H1 (cell line): ENCODE results near the gene ATP2A3. TPM values are rescaled to one million over a fixed set of nuclear protein-coding genes. Genes with fewer than 3 reads are reported as not detected.
A peak's percentile ranks its signal among the peaks of the same experiment; 100 is the strongest.

Experiments
- CTCF ChIA-PET: fragments of 300-600 bp; sonication (Branson Sonifier 250); formaldehyde crosslinking; loops from one replicate; lab custom pipeline; 2021; ENCODE audit not compliant: partially characterized antibody; lab: Charles Lee
- POLR2A ChIA-PET: fragments of 300-600 bp; sonication (Branson Sonifier 250); formaldehyde crosslinking; loops from one replicate; lab custom pipeline; 2021; ENCODE audit warnings: inconsistent platforms; ENCODE audit not compliant: partially characterized antibody; lab: Charles Lee
- DNase-seq, 2 experiments: peaks; one replicate each; pipeline versions ENCODE4 v3.0.0 to v3.0.0-alpha.2; 2010 to 2022; ENCODE audit warnings: low spot score in 2 of 2, low read depth in 1 of 2, mixed read lengths in 1 of 2
- FAIRE-seq: peaks from 2 replicates; lab custom pipeline; 2011; peaks lifted over from hg19 to GRCh38; lab: Jason Lieb, UNC
- H2AFZ ChIP-seq: 2 replicates; pipeline ENCODE4 v1.8.1; 2012; ENCODE audit warnings: low read length, inconsistent platforms
- H2AK5ac ChIP-seq: 2 replicates; pipeline ENCODE4 v1.6.1; 2013; ENCODE audit warnings: low read depth, low read length
- H2BK120ac ChIP-seq: replicated peaks from 2 replicates; pipeline ENCODE3; 2013; ENCODE audit warnings: low read depth, low read length, inconsistent platforms
- H2BK12ac ChIP-seq: 2 replicates; pipeline ENCODE4 v1.6.1; 2013; ENCODE audit warnings: low read depth, low read length
- H2BK15ac ChIP-seq: 2 replicates; pipeline ENCODE4 v1.6.1; 2013; ENCODE audit warnings: low read length
- H2BK20ac ChIP-seq: 2 replicates; pipeline ENCODE4 v1.6.1; 2013; ENCODE audit warnings: low read length
- H2BK5ac ChIP-seq: 2 replicates; pipeline ENCODE4 v1.6.1; 2013; ENCODE audit warnings: low read depth, low read length
- H3K14ac ChIP-seq: 2 replicates; pipeline ENCODE4 v1.6.1; 2013; ENCODE audit warnings: inconsistent platforms; ENCODE audit not compliant: insufficient read length
- H3K18ac ChIP-seq: 2 replicates; pipeline ENCODE4 v1.6.1; 2013; ENCODE audit warnings: low read length; ENCODE audit errors: extremely low read depth
- H3K23ac ChIP-seq: 2 replicates; pipeline ENCODE4 v1.6.1; 2013; ENCODE audit warnings: inconsistent platforms; ENCODE audit not compliant: insufficient read length
- H3K23me2 ChIP-seq: 2 replicates; pipeline ENCODE4 v1.6.1; 2013; ENCODE audit warnings: low read depth, low read length
- H3K27ac ChIP-seq: 2 replicates; pipeline ENCODE4 v1.6.1; 2011; ENCODE audit warnings: low read depth, low read length, inconsistent platforms
- H3K27me3 ChIP-seq, 4 experiments: replicated peaks in 1 of 4; 1 replicate in 1 of 4; 2 replicates in 3 of 4; pipeline versions ENCODE4 v1.6.1 to v1.8.1; 2011 to 2013; ENCODE audit warnings: low read length in 3 of 4, mild to moderate bottlenecking in 3 of 4, inconsistent platforms in 2 of 4, mixed read lengths in 2 of 4, moderate library complexity in 1 of 4; ENCODE audit not compliant: control insufficient read depth in 3 of 4, insufficient read depth in 3 of 4; ENCODE audit errors: extremely low read depth in 1 of 4
- H3K36me3 ChIP-seq, 4 experiments: 2 replicates each; pipeline versions ENCODE4 v1.6.1 to v1.8.1; 2011 to 2013; ENCODE audit warnings: mild to moderate bottlenecking in 4 of 4, low read length in 3 of 4, moderate library complexity in 2 of 4, control low read depth in 1 of 4, inconsistent platforms in 1 of 4; ENCODE audit not compliant: insufficient read depth in 4 of 4, control insufficient read depth in 2 of 4
- H3K4ac ChIP-seq: replicated peaks from 2 replicates; pipeline ENCODE3; 2013; ENCODE audit warnings: low read length, low read depth, mixed read lengths, inconsistent platforms; ENCODE audit not compliant: insufficient read length
- H3K4me1 ChIP-seq, 4 experiments: replicated peaks in 1 of 4; 1 replicate in 1 of 4; 2 replicates in 3 of 4; pipeline versions ENCODE4 v1.6.1 to v1.8.1; 2011 to 2013; ENCODE audit warnings: low read length in 3 of 4, inconsistent platforms in 2 of 4, mixed read lengths in 1 of 4; ENCODE audit not compliant: insufficient read depth in 4 of 4, control insufficient read depth in 3 of 4
- H3K4me2 ChIP-seq, 2 experiments: 2 replicates each; pipeline versions ENCODE4 v1.6.1 to v1.8.1; 2011 to 2013; ENCODE audit warnings: low read depth in 2 of 2, low read length in 2 of 2, control low read depth in 1 of 2, inconsistent platforms in 1 of 2, mild to moderate bottlenecking in 1 of 2; ENCODE audit not compliant: insufficient read depth in 1 of 2
- H3K4me3 ChIP-seq, 4 experiments: fragments of 200-600, 300-600 bp in 1 of 4; sonication (generic), shearing (Covaris generic), sonication (Bioruptor Twin) in 1 of 4; 2 replicates each; pipeline versions ENCODE4 v1.5.1 to v1.8.1; 2011 to 2016; ENCODE audit warnings: low read length in 4 of 4, low read depth in 3 of 4, control low read depth in 2 of 4, inconsistent platforms in 2 of 4, mild to moderate bottlenecking in 2 of 4, mixed read lengths in 1 of 4, moderate library complexity in 1 of 4; ENCODE audit not compliant: insufficient read depth in 2 of 4; ENCODE audit errors: extremely low read depth in 1 of 4
- H3K56ac ChIP-seq: replicated peaks from 2 replicates; pipeline ENCODE3; 2013; ENCODE audit warnings: low read depth, mild to moderate bottlenecking, mixed read lengths, low read length, inconsistent platforms; ENCODE audit not compliant: insufficient read length
- H3K79me1 ChIP-seq: 2 replicates; pipeline ENCODE4 v1.6.1; 2013; ENCODE audit warnings: low read depth, low read length, control low read depth
- H3K79me2 ChIP-seq, 2 experiments: 2 replicates each; pipeline versions ENCODE4 v1.6.1 to v1.8.1; 2012 to 2013; ENCODE audit warnings: low read length in 2 of 2, mild to moderate bottlenecking in 2 of 2, inconsistent platforms in 1 of 2; ENCODE audit not compliant: insufficient read depth in 2 of 2, control insufficient read depth in 1 of 2
- H3K9ac ChIP-seq, 4 experiments: replicated peaks in 1 of 4; 1 replicate in 1 of 4; 2 replicates in 3 of 4; pipeline versions ENCODE4 v1.6.1 to v1.8.1; 2011 to 2013; ENCODE audit warnings: low read depth in 3 of 4, low read length in 3 of 4, control low read depth in 2 of 4, mild to moderate bottlenecking in 2 of 4, moderate library complexity in 2 of 4, inconsistent platforms in 1 of 4; ENCODE audit errors: extremely low read depth in 1 of 4
- H3K9me3 ChIP-seq, 2 experiments: 2 replicates each; pipeline versions ENCODE4 v1.6.1 to v1.8.1; 2012 to 2013; ENCODE audit warnings: mild to moderate bottlenecking in 2 of 2, moderate library complexity in 2 of 2, control low read depth in 1 of 2, inconsistent platforms in 1 of 2, low read depth in 1 of 2, low read length in 1 of 2, mixed read lengths in 1 of 2; ENCODE audit not compliant: insufficient read depth in 2 of 2
- H4K20me1 ChIP-seq, 2 experiments: replicated peaks in 1 of 2; 2 replicates each; pipeline versions ENCODE3 to v1.8.1; 2011 to 2013; ENCODE audit warnings: inconsistent platforms in 2 of 2, low read length in 2 of 2, mild to moderate bottlenecking in 1 of 2; ENCODE audit not compliant: insufficient read depth in 2 of 2, control insufficient read depth in 1 of 2
- H4K5ac ChIP-seq: 2 replicates; pipeline ENCODE4 v1.6.1; 2013; ENCODE audit warnings: low read length, low read depth, mixed read lengths, inconsistent platforms; ENCODE audit not compliant: insufficient read length
- H4K8ac ChIP-seq: 2 replicates; pipeline ENCODE4 v1.8.0; 2013; ENCODE audit warnings: mild to moderate bottlenecking, moderate library complexity, low read length, inconsistent platforms; ENCODE audit not compliant: insufficient read depth; ENCODE audit errors: extremely low read depth
- H4K91ac ChIP-seq: replicated peaks from 2 replicates; pipeline ENCODE3; 2013; ENCODE audit warnings: low read length, mixed read lengths, inconsistent platforms; ENCODE audit not compliant: insufficient read length
- KDM5A ChIP-seq: fragments of 200-600 bp; IDR thresholded peaks from 2 replicates; pipeline ENCODE4 v1.7.1; 2012; ENCODE audit warnings: mild to moderate bottlenecking, low read length, inconsistent platforms, mixed read lengths
- RNF2 ChIP-seq: fragments of 200-900, 300-1000 bp; sonication (generic); IDR thresholded peaks from 2 replicates; pipeline ENCODE4 v1.7.1; 2016; ENCODE audit warnings: borderline replicate concordance, low read depth, mild to moderate bottlenecking, antibody characterized with exemption, low read length; ENCODE audit not compliant: poor library complexity, severe bottlenecking; ENCODE audit errors: missing control alignments
- SAP30 ChIP-seq: fragments of 300-600 bp; sonication (generic); IDR thresholded peaks from 2 replicates; pipeline ENCODE4 v1.7.1; 2012; ENCODE audit warnings: low read length, moderate library complexity, mild to moderate bottlenecking, inconsistent platforms; ENCODE audit not compliant: insufficient read depth, insufficient replicate concordance
- WGBS, 2 experiments: shearing (Covaris generic) in 1 of 2; methylation state at CpG; one replicate each; pipeline versions ENCODE4 v1.1.6 to v1.1.7; 2013 to 2015; ENCODE audit warnings: low lambda C conversion rate in 2 of 2, mixed read lengths in 2 of 2, inconsistent platforms in 1 of 2, low coverage in 1 of 2, missing lambda C conversion rate in 1 of 2; ENCODE audit not compliant: insufficient replicate concordance in 2 of 2, insufficient coverage in 1 of 2, insufficient read length in 1 of 2; ENCODE audit errors: extremely low coverage in 1 of 2, missing lambda C conversion rate in 1 of 2; 5-methylcytosine and 5-hydroxymethylcytosine counted together
- polyA plus RNA-seq, 7 experiments: library from polyadenylated mRNA; depleted of rRNA in 3 of 7; stranded (reverse) in 5 of 7; unstranded in 2 of 7; fragments of >200 nt in 5 of 7; fragments of 200-250 nt in 2 of 7; gene quantifications; 1 replicate in 5 of 7; 2 replicates in 1 of 7; 4 replicates in 1 of 7; pipeline versions ENCODE4 v1.2.1 to v1.2.3, GENCODE V29; 2011 to 2013; ENCODE audit warnings: missing spikeins in 2 of 7, mixed read lengths in 2 of 7
- total RNA-seq: library from RNA; stranded (reverse); fragmentation: NEBNext Ultra II Directional; extraction: Animal tissue kit (Norgen Biotek cat#: 25700); gene quantifications from 2 replicates; pipeline ENCODE4 v1.2.1, GENCODE V29; 2021
- TF ChIP-seq, protein P1 (sequence below): IDR thresholded peaks from 2 replicates; pipeline ENCODE4 v1.6.1; 2012; ENCODE audit warnings: inconsistent platforms

Gene ATP2A3
- total and polyA plus RNA-seq, 2 of the 8 experiments (the other 6 are each of a cell fraction or from before 2014, with no cell fraction given) = 18.4 to 32.5 TPM

DNA sequence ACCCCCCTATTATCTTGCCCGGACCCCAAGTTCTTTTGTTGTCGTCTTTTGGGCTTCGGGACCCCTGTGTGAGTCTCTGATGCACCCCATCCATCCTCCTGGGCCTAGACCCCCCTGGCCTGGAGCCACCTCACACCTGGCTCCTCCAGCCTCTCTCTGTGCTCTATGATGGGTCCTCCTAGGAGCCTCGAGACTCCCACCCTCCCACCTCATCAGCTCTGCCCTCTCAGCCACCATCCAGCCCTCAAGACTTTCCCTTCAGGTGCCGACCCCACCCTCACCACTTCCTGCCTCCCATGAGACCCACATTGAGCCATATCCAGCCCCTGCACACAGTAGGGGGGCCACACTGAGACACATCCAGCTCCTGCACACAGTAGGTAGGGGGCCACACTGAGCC lies 8.7 kb upstream of the ATP2A3 start:
- Histone ChIP-seq H2BK15ac (no peak overlapping the region), H3K79me1 (no peaks in the 10 kb centered on the region), H3K23ac (no peak overlapping the region), H3K14ac (no peak overlapping the region), H3K18ac (no peak overlapping the region), H3K36me3 (no peaks in the 10 kb centered on the region), H3K23me2 (no peaks in the 10 kb centered on the region), H3K56ac (no peak overlapping the region), H2AFZ (no peak overlapping the region), H4K20me1 (no peaks in the 10 kb centered on the region), H2BK12ac (0 out of 2 replicates have a peak overlapping the region, but pooled peaks have one; percentile 27), H3K27ac (no peak overlapping the region), H3K4me2 (no peak overlapping the region), H3K79me2 (no peaks in the 10 kb centered on the region), H3K9me3 (peaks cover 6 to 7% of the 10 kb centered on the region in 2 experiments; a peak in 2 of 4 replicates), H4K91ac (no peak overlapping the region), H3K9ac (no peak overlapping the region), H2BK20ac (no peak overlapping the region), H4K5ac (no peak overlapping the region), H2BK120ac (no peak overlapping the region), H4K8ac (no peak overlapping the region), H2BK5ac (no peak overlapping the region), H3K4ac (no peak overlapping the region), H2AK5ac (no peak overlapping the region), H3K27me3 (no peaks in the 10 kb centered on the region; a peak in 1 of 7 replicates), H3K4me3 (no peak overlapping the region), H3K4me1 (peaks cover 0 to 23% (median 7%) of the 10 kb centered on the region in 4 experiments; a peak in 5 of 7 replicates)
- POLR2A ChIA-PET = interaction anchor here (1.0 to 2.3 kb wide), 2 partner anchors 11 to 13 kb away, joined by 4 to 6 read pairs; no protein-coding TSS in a partner anchor
- FAIRE-seq (no peak), DNase-seq (no peak)
- TF ChIP-seq RNF2 = no peak
- no peak for TF ChIP-seq KDM5A
- no peak for TF ChIP-seq SAP30
- TF ChIP-seq, protein P1, sequence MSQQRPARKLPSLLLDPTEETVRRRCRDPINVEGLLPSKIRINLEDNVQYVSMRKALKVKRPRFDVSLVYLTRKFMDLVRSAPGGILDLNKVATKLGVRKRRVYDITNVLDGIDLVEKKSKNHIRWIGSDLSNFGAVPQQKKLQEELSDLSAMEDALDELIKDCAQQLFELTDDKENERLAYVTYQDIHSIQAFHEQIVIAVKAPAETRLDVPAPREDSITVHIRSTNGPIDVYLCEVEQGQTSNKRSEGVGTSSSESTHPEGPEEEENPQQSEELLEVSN = no peak
- 94% methylated on average over 2 of the region's 5 CpGs; no CpG with 5 or more reads in 1 of the 2 experiments for WGBS, 2 experiments
- CTCF ChIA-PET = interaction anchor here (0.9 to 2.3 kb wide), 6 partner anchors 12 to 39 kb away, joined by 3 to 6 read pairs (median 4); no protein-coding TSS in a partner anchor
